ENCODE measurements around the gene HECTD1.

GRCh38 chr14:31205681-31206535, 1.7 kb downstream of the HECTD1 start:
- no peak for TF ChIP-seq CTCF (IDR thresholded peaks at IDR 0.05)
- TF ChIP-seq EP300 (IDR thresholded peaks at IDR 0.05; ENCODE audit: borderline replicate concordance in 1 of 2, low read depth in 1 of 2, low read length in 1 of 2) = no peak
- peak; percentile 77 for TF ChIP-seq MAX (IDR thresholded peaks at IDR 0.05; ENCODE audit: low read depth)
- TF ChIP-seq TAF1 (IDR thresholded peaks at IDR 0.05; ENCODE audit: borderline replicate concordance, low read depth, low read length) = no peak
- TF ChIP-seq GABPA (IDR thresholded peaks at IDR 0.05; ENCODE audit: low read depth) = no peak
